ENCODE measurements around the gene LAMB4.
A peak's percentile ranks its signal among the peaks of the same experiment; 100 is the strongest.

The LAMB4 gene

GRCh38 chr7:108101759-108102158 is 28.4 kb downstream of the LAMB4 start:
- no peak overlapping the region for H3K4me3 ChIP-seq (ENCODE audit: low read length)
- no peak for TF ChIP-seq CTCF (conservative IDR thresholded peaks at IDR 0.05; ENCODE audit: low read depth, low read length)
- DNase-seq (ENCODE audit: low read depth) = no peak

GRCh38 chr7:108099713-108100112 is 30.4 kb downstream of the LAMB4 start:
- DNase-seq (ENCODE audit: low read depth) = no peak
- no peak overlapping the region for H3K4me3 ChIP-seq (ENCODE audit: low read length)
- no peak for TF ChIP-seq CTCF (conservative IDR thresholded peaks at IDR 0.05; ENCODE audit: low read depth, low read length)

- H3K4me3 ChIP-seq (ENCODE audit: low read length) = no peak overlapping the region
- no peak for DNase-seq (ENCODE audit: low read depth)
- peak; percentile 55 for TF ChIP-seq CTCF (conservative IDR thresholded peaks at IDR 0.05; ENCODE audit: low read depth, low read length)
Measured at GRCh38 chr7:108097703-108098102, 32.5 kb downstream of the LAMB4 start.

- no peak overlapping the region for H3K4me3 ChIP-seq (ENCODE audit: low read length)
- no peak for TF ChIP-seq CTCF (conservative IDR thresholded peaks at IDR 0.05; ENCODE audit: low read depth, low read length)
- no peak for DNase-seq (ENCODE audit: low read depth)
Measured at GRCh38 chr7:108096996-108097395, 33.2 kb downstream of the LAMB4 start.

GRCh38 chr7:108094933-108095710 is 35.0 kb downstream of the LAMB4 start:
- no peak for TF ChIP-seq CTCF (conservative IDR thresholded peaks at IDR 0.05; ENCODE audit: low read depth, low read length)
- H3K4me3 ChIP-seq (ENCODE audit: low read length) = peak overlapping the region; percentile 1
- DNase-seq (ENCODE audit: low read depth) = peak; percentile 96

- no peak overlapping the region for H3K4me3 ChIP-seq (ENCODE audit: low read length)
- TF ChIP-seq CTCF (conservative IDR thresholded peaks at IDR 0.05; ENCODE audit: low read depth, low read length) = no peak
- DNase-seq (ENCODE audit: low read depth) = no peak
Measured at GRCh38 chr7:108094346-108094745, 35.8 kb downstream of the LAMB4 start.

GRCh38 chr7:108093851-108094331 is 36.3 kb downstream of the LAMB4 start:
- DNase-seq (ENCODE audit: low read depth) = no peak
- no peak overlapping the region for H3K4me3 ChIP-seq (ENCODE audit: low read length)
- no peak for TF ChIP-seq CTCF (conservative IDR thresholded peaks at IDR 0.05; ENCODE audit: low read depth, low read length)
